Effector CD4-positive, alpha-beta T cell (primary cell): ENCODE results near the gene CARTPT.

Experiments
- DNase-seq: peaks from one replicate; pipeline ENCODE4 v3.0.0-alpha.2; 2020

CARTPT gene

DNA sequence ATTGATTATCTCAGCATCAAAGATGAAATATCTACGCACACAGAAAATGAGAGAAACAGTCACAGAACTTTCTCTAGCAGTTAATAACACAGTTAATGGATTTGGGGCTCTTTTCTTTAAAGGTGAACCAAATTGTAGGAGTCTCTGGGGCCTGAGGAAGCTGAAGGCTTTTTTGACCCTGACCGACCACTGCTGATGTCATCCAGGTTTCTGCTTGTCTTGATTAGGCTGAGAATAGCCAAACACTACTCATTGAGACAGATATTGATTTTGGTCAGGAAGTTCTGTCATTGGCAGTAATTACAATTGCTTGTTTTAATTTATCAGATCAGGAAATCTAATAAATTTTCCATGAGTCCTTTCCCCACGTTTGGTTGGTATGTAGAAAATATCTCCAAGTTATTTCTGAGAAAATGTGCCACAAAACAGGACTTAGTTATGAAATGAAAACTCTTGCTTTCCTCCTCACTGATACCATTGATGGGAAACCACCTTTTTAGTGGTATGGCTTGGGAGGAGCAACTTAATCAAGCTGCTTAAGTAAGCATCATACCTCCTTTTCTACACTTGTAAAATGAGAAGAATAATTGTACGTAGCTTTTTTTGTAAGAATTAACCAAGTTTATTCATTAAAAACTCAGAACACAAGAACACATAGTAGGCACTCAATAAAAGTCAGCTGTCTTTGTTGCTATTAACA is 19.7 kb downstream of the CARTPT start:
- DNase-seq, result no peak

DNA sequence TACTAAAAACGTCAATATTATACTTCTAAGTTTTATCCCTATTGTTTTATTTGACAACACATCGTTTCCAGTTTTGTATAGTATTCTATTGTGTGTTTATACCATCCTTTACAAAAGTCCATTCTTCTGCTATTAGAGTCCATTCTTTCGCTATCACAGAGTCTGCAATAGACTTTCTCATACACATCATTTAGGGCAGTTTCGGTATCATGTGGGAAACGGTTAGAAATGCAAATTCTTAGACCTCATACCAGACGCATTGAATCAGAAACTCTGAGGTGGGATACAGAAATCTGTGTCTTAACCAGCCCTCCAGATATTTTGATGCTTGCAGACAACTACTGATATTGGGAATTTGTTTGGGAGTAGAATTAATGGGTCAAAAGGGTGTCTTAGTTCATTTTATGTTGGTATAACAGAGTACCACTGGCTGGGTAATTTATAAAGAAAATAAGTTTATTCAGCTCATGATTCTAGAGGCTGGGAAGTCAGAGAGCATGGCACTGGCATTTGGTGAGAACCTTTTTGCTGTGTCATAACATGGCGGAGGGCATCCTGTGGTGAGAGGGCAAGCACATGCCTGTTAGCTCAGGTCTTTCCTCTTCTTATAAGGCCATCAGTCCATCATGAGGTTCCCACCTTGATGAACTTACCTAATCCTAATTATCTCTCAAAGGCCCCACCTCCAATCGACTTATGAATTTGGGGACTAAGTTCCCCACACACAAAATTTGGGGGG is 21.1 kb downstream of the CARTPT start:
- DNase-seq, result no peak

DNA sequence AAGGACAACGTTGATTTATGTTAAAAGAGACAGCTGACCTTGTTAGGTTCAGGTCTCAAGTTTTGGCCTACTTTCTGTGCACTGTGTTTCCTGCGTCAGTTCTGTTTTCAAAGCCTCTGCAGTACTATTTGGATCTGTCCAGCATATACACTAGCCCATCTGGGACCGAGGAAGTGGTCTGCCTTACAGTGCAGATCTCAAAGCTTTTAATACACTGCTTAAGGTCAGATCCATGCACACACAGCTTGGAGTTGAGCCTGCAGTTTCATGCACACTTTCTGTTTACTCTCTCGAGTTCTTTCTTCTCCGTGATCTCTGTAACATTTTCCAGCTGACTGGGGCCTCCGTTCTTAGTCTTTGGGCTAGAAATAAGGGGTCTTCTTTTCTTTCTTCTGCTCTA is 24.1 kb downstream of the CARTPT start:
- no peak for DNase-seq

GRCh38 chr5:71744009-71744790 is 25.1 kb downstream of the CARTPT start:
- DNase-seq, result no peak

- no peak for DNase-seq
Observed at GRCh38 chr5:71747182-71747581, 28.1 kb downstream of the CARTPT start.

DNA sequence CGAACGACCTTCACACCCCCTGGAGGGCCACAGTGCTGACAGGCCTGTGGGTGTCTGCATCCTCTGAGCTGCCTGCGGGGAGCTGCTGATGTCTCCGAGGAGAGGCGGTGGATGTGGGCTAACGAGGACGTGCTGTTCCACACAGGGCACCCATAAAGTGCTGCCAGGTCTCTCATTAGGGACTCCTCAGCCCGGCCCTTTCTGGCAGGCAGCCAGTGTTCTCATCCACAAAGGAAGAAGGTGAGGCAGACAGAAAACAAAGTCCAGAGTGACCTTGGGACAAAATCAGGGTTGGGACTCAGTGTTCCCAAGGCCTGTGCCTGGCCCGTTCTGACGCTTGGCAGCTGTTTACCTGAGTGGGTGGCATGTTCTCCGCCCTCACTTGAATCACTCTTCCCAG is 29.3 kb downstream of the CARTPT start:
- no peak for DNase-seq

DNA sequence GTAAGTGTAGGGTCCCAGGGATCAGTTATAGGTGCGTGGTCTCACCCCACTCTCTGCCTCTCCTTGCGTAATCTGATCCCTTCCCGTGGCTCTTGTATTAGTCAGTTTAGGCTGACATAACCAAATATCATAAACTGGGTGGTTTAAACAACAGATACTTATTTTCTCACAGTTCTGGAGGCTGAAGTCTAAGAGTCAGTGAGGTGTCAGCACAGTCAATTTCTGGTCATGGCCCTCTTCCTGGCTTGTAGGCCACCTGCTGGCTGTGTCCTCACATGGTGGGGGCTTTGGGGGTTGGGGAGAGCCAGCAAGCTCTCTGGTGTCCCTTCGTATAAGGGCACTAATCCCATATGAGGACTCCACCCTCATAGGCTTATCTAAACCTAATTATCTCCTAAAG is 32.3 kb downstream of the CARTPT start:
- DNase-seq, result no peak

DNA sequence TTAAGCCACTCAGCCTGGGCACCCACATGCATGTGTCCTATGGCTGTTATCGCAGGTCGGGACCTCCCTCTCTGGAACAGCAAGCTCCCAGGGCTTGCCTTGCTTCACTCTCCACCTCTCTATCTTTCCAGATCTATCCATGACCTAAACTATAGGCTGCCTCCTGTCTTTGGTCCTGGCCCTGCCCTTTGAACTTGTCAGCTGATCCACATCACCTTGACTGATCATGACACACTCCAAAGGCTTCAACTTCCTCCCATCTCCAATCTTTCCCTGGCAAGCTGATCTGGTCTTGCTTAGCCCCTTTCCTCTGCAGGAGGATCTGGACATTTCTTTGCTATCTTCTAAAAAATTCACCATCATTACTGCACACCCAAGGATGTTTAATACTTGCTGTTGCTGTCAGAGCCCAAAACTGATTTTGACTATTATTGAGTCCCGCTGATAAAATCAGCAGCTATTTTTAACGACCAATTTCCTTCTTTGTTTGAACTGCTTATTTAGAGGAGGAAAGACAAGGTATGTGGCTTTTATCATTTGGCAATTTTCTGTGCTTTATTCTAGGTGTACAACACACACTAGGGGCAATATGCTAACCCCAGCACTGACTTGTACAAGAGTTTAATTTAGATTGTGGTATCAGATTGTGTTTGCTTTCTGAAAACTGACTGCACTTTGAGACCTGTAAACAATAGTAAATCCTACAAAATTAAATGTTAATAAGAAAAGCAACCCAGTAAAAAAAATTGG is 33.5 kb downstream of the CARTPT start:
- no peak for DNase-seq

DNA sequence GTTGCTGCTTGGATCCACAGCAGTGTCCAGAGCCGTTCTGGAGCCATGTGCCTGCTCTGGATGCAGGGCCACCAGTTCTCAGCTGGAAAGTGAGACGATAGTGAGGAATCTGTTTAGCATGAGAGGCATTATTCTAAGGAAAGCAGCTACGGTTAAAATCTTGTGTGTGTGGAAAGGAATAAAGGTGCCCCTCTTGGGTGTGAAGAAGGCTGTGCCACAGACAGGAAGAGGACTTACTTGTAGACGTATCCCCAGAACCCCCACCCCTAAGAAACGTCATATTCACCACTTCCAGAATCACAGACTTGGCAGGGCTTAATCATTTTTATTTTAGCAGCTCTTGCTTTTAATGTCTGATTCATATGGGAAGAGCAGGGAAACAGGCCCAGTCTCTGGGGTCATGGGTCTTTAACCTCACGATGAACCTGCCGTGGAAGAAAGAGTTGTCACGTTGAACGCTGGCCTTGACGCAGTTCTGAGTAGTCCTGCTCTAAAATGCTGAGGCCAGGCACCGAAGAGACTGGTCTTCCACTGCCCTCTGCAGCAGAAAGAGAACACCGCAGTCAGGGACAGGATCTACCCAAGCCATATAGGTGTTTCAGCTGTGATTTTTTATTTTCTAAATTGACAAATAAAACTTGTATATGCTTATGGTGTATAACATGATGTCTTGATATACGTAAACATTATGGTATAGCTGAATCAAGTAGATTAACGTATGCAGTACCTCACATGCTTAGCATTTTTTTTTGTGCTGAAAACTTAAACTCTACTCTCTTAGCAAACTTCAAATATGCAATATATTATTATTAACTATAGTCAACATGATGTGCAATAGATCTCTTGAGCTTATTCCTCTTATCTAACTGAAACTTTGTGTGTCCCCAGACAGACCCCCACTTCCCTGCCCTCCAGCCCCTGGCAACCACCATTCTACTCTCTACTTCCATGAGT is 38.8 kb downstream of the CARTPT start:
- peak; percentile 10 for DNase-seq

- DNase-seq, result no peak
Observed at GRCh38 chr5:71762826-71763225, 43.8 kb downstream of the CARTPT start.

- no peak for DNase-seq
Observed at GRCh38 chr5:71767661-71768060, 48.6 kb downstream of the CARTPT start.

DNA sequence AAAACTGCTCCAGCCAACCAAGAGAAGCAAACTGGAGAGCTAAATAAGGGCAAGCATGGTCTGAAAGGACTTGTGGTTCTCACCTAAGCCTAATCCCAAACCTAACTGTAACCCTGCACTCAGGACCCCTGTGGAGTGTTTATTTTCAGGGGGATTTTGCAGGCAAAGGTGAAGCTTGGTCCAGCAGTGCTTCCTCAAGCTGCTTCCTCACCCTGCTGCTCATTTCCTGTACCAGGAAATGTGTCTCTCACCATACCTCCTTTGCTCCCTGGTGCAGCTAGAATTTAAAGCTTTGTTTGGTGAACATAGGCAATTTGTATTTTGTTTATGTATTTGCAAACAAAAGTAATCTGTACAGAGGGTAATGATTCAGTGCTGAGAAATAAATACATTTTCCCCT is 50.2 kb downstream of the CARTPT start:
- DNase-seq, result no peak

GRCh38 chr5:71770381-71770780 is 51.3 kb downstream of the CARTPT start:
- no peak for DNase-seq
